IPS DF 6.9 (cell line): Measurements from ENCODE around the gene SMIM5.

Experiments used
- DNase-seq: peaks from one replicate; pipeline ENCODE4 v3.0.0-alpha.2; 2013; ENCODE audit warnings: low read depth, low spot score
- H3K27ac ChIP-seq: one replicate; pipeline ENCODE4 v1.5.1; 2013; ENCODE audit warnings: low read length, control low read depth
- H3K27me3 ChIP-seq: 2 replicates; pipeline ENCODE4 v1.6.1; 2013; ENCODE audit warnings: mild to moderate bottlenecking, low read length; ENCODE audit not compliant: control insufficient read depth, insufficient read depth
- H3K36me3 ChIP-seq: 2 replicates; pipeline ENCODE4 v1.6.1; 2013; ENCODE audit warnings: low read length; ENCODE audit not compliant: control insufficient read depth, insufficient read depth
- H3K4me1 ChIP-seq: 2 replicates; pipeline ENCODE4 v1.6.1; 2013; ENCODE audit warnings: low read length; ENCODE audit not compliant: control insufficient read depth, insufficient read depth
- H3K4me3 ChIP-seq: 2 replicates; pipeline ENCODE4 v1.5.1; 2013; ENCODE audit warnings: mild to moderate bottlenecking, low read length
- H3K9me3 ChIP-seq: 2 replicates; pipeline ENCODE4 v1.6.1; 2013; ENCODE audit warnings: low read length, inconsistent platforms; ENCODE audit not compliant: control insufficient read depth, insufficient read depth
- WGBS: extraction: QIAGEN DNeasy Blood & Tissue Kit; methylation state at CpG from one replicate; pipeline ENCODE4 v1.1.7; 2013; ENCODE audit warnings: mixed read lengths, missing lambda C conversion rate; ENCODE audit not compliant: insufficient read length, insufficient coverage; 5-methylcytosine and 5-hydroxymethylcytosine counted together

The SMIM5 gene

GRCh38 chr17:75604034-75604695 lies 29.1 kb upstream of the SMIM5 start:
- Histone ChIP-seq H3K4me3 (no peak overlapping the region), H3K27ac (no peak overlapping the region), H3K27me3 (no peaks in the 10 kb centered on the region), H3K9me3 (no peaks in the 10 kb centered on the region), H3K4me1 (no peaks in the 10 kb centered on the region; the same call in 1 of the 2 replicates), H3K36me3 (no peaks in the 10 kb centered on the region)
- DNase-seq, result no peak
- WGBS, result no CpG with 5 or more reads among the region's 12 CpGs

- Histone ChIP-seq H3K27me3 (no peaks in the 10 kb centered on the region), H3K4me3 (no peak overlapping the region), H3K4me1 (no peaks in the 10 kb centered on the region; the same call in 1 of the 2 replicates), H3K9me3 (no peaks in the 10 kb centered on the region), H3K27ac (no peak overlapping the region), H3K36me3 (no peaks in the 10 kb centered on the region)
- WGBS, result no CpG with 5 or more reads among the region's 16 CpGs
- no peak for DNase-seq
Observed at GRCh38 chr17:75605790-75606189, 27.4 kb upstream of the SMIM5 start.

DNA sequence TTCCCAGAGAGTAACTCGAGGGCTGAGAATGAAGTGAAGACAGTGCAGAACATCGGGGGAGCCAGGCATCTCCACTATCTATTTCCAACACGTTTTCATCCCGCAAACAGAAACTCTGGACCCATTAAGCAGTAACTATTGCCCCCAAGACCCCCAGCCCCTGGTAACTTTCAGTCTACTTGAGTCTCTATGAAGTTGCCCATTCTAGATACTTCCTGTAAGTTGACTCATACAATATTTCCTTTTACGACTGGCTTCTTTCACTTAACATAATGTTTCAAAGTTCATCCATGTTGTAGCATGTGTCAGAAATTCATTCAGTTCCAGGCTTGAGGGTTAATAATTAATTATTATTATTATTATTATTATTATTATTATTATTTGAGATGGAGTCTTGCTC lies 26.1 kb upstream of the SMIM5 start:
- no peak for DNase-seq
- H3K27me3 ChIP-seq, result no peaks in the 10 kb centered on the region
- H3K27ac ChIP-seq, result no peak overlapping the region
- no peaks in the 10 kb centered on the region for H3K36me3 ChIP-seq
- no CpG with 5 or more reads among the region's 5 CpGs for WGBS
- H3K4me3 ChIP-seq, result no peak overlapping the region
- H3K9me3 ChIP-seq, result no peaks in the 10 kb centered on the region
- no peaks in the 10 kb centered on the region for H3K4me1 ChIP-seq

- Histone ChIP-seq H3K9me3 (no peaks in the 10 kb centered on the region), H3K27me3 (no peaks in the 10 kb centered on the region), H3K4me3 (no peak overlapping the region), H3K36me3 (no peaks in the 10 kb centered on the region; the same call in 1 of the 2 replicates), H3K27ac (no peak overlapping the region), H3K4me1 (no peaks in the 10 kb centered on the region)
- no CpG with 5 or more reads among the region's 25 CpGs for WGBS
- no peak for DNase-seq
Observed at GRCh38 chr17:75610103-75610984, 22.9 kb upstream of the SMIM5 start.

- H3K9me3 ChIP-seq, result no peaks in the 10 kb centered on the region
- no peak for DNase-seq
- H3K27ac ChIP-seq, result no peak overlapping the region
- no CpG with 5 or more reads among the region's 20 CpGs for WGBS
- H3K4me3 ChIP-seq, result no peak overlapping the region
- H3K27me3 ChIP-seq, result no peaks in the 10 kb centered on the region
- H3K36me3 ChIP-seq, result no peaks in the 10 kb centered on the region; the same call in 1 of the 2 replicates
- no peaks in the 10 kb centered on the region for H3K4me1 ChIP-seq
Observed at GRCh38 chr17:75611851-75612429, 21.3 kb upstream of the SMIM5 start.

DNA sequence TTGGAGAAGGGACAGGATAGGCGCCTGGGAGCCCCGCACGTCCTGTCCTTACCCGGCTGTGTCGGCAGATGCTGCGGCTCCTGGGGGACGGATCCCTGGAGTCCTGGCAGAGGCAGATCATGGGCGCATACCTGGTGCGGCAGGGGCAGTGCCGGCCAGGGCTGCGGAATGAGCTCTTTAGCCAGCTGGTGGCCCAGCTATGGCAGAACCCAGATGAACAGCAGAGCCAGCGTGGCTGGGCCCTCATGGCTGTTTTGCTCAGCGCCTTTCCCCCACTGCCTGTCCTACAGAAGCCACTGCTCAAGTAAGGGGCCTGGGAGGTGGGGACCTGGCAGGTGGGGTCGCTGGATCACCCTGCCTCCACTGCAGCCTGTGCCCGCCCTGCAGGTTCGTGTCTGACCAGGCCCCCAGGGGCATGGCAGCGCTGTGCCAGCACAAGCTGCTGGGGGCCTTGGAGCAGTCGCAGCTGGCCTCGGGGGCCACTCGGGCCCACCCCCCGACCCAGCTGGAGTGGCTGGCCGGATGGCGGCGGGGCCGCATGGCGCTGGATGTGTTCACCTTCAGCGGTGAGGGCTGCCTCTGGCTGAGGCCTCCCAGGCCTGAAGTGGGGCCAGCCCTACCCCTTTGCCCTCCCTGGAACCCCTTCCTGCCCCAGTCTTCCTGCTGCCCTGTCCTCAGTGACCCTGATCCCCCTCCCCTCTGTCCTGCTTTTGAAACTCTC lies 20.2 kb upstream of the SMIM5 start:
- H3K36me3 ChIP-seq, result no peaks in the 10 kb centered on the region; the same call in 1 of the 2 replicates
- no peak overlapping the region for H3K27ac ChIP-seq
- H3K9me3 ChIP-seq, result no peaks in the 10 kb centered on the region
- DNase-seq, result no peak
- WGBS, result no CpG with 5 or more reads among the region's 27 CpGs
- no peak overlapping the region for H3K4me3 ChIP-seq
- no peaks in the 10 kb centered on the region for H3K4me1 ChIP-seq
- no peaks in the 10 kb centered on the region for H3K27me3 ChIP-seq

DNA sequence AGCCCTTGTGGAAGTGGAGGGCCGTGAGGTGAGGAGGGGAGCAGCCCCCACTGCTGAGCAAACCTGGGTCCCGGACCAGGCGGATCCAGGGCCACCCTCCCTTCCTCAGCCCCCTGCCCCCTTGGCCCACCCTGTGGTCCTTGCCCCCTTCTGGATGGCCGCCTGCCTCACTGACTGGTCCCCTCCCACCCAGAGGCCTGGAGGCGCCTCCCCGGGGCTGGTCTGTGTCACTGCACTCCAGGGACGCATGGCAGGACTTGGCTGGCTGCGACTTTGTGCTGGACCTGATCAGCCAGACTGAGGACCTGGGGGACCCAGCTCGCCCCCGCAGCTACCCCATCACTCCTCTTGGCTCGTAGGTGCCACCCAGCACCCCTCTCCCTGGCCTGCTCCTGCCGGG lies 19.2 kb upstream of the SMIM5 start:
- no peak overlapping the region for H3K27ac ChIP-seq
- no peaks in the 10 kb centered on the region for H3K27me3 ChIP-seq
- DNase-seq, result no peak
- H3K4me1 ChIP-seq, result no peaks in the 10 kb centered on the region
- no peak overlapping the region for H3K4me3 ChIP-seq
- no CpG with 5 or more reads among the region's 12 CpGs for WGBS
- H3K9me3 ChIP-seq, result no peaks in the 10 kb centered on the region
- H3K36me3 ChIP-seq, result no peaks in the 10 kb centered on the region; the same call in 1 of the 2 replicates

DNA sequence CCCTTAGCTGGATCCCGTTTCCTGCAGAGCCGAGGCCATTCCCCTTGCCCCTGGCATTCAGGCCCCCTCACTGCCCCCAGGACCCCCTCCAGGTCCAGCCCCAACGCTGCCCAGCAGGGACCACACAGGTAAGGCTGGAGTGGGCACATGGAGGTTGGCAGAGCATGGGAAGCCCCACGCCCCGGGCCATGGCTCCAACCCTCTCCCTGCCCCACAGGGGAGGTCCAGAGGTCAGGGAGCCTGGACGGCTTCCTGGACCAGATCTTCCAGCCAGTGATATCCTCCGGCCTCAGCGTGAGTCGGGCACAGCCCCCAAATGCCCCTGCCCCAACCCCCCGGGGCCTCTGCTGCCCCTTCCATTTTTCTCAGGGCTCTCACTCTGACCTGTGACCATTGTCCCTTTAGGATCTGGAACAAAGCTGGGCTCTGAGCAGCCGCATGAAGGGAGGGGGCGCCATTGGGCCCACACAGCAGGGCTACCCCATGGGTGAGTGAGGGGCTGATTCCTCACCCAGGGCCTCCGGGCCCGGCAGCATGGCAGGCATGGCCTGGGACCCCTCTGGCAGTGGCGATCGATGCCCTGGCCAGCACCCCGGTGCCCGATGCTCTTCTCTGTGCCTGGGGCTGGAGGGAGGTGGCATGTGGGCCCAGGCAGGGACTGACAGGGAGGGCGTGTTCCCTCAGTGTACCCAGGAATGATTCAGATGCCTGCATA lies 18.5 kb upstream of the SMIM5 start:
- H3K4me1 ChIP-seq, result no peaks in the 10 kb centered on the region
- no peak for DNase-seq
- H3K27ac ChIP-seq, result no peak overlapping the region
- no peaks in the 10 kb centered on the region for H3K9me3 ChIP-seq
- WGBS, result no CpG with 5 or more reads among the region's 19 CpGs
- H3K27me3 ChIP-seq, result no peaks in the 10 kb centered on the region
- H3K4me3 ChIP-seq, result no peak overlapping the region
- H3K36me3 ChIP-seq, result no peaks in the 10 kb centered on the region; the same call in 1 of the 2 replicates

- DNase-seq, result no peak
- Histone ChIP-seq H3K27ac (no peak overlapping the region), H3K4me3 (no peak overlapping the region), H3K4me1 (no peaks in the 10 kb centered on the region), H3K9me3 (no peaks in the 10 kb centered on the region), H3K27me3 (no peaks in the 10 kb centered on the region), H3K36me3 (no peaks in the 10 kb centered on the region; the same call in 1 of the 2 replicates)
- WGBS, result no CpG with 5 or more reads among the region's 11 CpGs
Observed at GRCh38 chr17:75615301-75615700, 17.9 kb upstream of the SMIM5 start.
